SU-DHL-6 (cell line): Measurements from ENCODE around the gene NMNAT1.
"Not testable (repeated sequence)": the region's sequence is repeated elsewhere in the genome, so short reads cannot be mapped to it uniquely, and the experiment has no call there.

Source experiments
- H2AFZ ChIP-seq: fragments of 200-600 bp; sonication (generic); 2 replicates; pipeline ENCODE4 v1.6.1; 2014; ENCODE audit warnings: low read depth, mild to moderate bottlenecking, moderate library complexity, mixed read lengths, antibody characterized with exemption, low read length; ENCODE audit not compliant: severe bottlenecking
- H3F3A ChIP-seq: fragments of 200-600 bp; shearing (Covaris generic); 2 replicates; pipeline ENCODE4 v1.6.0; 2016; ENCODE audit warnings: antibody characterized with exemption, mild to moderate bottlenecking; ENCODE audit not compliant: insufficient read depth
- H3K27ac ChIP-seq: fragments of 200-600 bp; sonication (generic); 2 replicates; pipeline ENCODE4 v1.5.1; 2016; ENCODE audit warnings: low read depth, mild to moderate bottlenecking, low read length, moderate library complexity, mixed read lengths
- H3K27me3 ChIP-seq: fragments of 200-600 bp; sonication (generic), shearing (Covaris generic); 2 replicates; pipeline ENCODE4 v1.6.0; 2014; ENCODE audit warnings: mild to moderate bottlenecking, low read length
- H3K36me3 ChIP-seq: fragments of 200-600 bp; sonication (generic); 2 replicates; pipeline ENCODE4 v1.6.1; 2014; ENCODE audit warnings: mild to moderate bottlenecking, low read length, mixed read lengths
- H3K4me2 ChIP-seq: fragments of 300-600, 200-600 bp; shearing (Covaris generic), sonication (generic); 2 replicates; pipeline ENCODE4 v1.6.0; 2014; ENCODE audit warnings: low read length, low read depth, mild to moderate bottlenecking; ENCODE audit not compliant: poor library complexity, severe bottlenecking
- H3K4me3 ChIP-seq: fragments of 200-600 bp; sonication (generic); 2 replicates; pipeline ENCODE4 v1.5.1; 2014; ENCODE audit warnings: antibody characterized with exemption, low read length, mild to moderate bottlenecking, mixed read lengths; ENCODE audit not compliant: insufficient read depth, poor library complexity, severe bottlenecking
- H3K79me2 ChIP-seq: fragments of 200-600 bp; sonication (generic); 2 replicates; pipeline ENCODE4 v1.6.1; 2014; ENCODE audit warnings: mild to moderate bottlenecking, low read length, moderate library complexity; ENCODE audit not compliant: insufficient read depth
- H3K9ac ChIP-seq: fragments of 200-600 bp; sonication (generic); 2 replicates; pipeline ENCODE4 v1.7.0; 2014; ENCODE audit warnings: mild to moderate bottlenecking, low read length
- H3K9me2 ChIP-seq: fragments of 200-600 bp; sonication (generic); replicated peaks from 2 replicates; pipeline ENCODE4 v1.6.1; 2014; ENCODE audit warnings: low read length; ENCODE audit not compliant: insufficient read depth
- H3K9me3 ChIP-seq: fragments of 200-600 bp; sonication (generic); 2 replicates; pipeline ENCODE4 v1.6.1; 2014; ENCODE audit warnings: low read length, mixed read lengths; ENCODE audit not compliant: insufficient read depth
- H4K20me1 ChIP-seq: fragments of 200-600 bp; sonication (generic); 2 replicates; pipeline ENCODE4 v1.6.1; 2014; ENCODE audit warnings: low read depth, mild to moderate bottlenecking, antibody characterized with exemption, low read length, moderate library complexity, mixed read lengths
- EZH2phosphoT487 ChIP-seq: fragments of 200-600 bp; sonication (generic), shearing (Covaris generic); conservative IDR thresholded peaks from 2 replicates; pipeline ENCODE4 v1.6.1; 2018; ENCODE audit warnings: mild to moderate bottlenecking, antibody characterized with exemption, low read length, moderate library complexity, mixed read lengths
- TF ChIP-seq, protein P1 (sequence below): fragments of 200-600 bp; sonication (generic); IDR thresholded peaks from one replicate; pipeline ENCODE4 v1.5.1; 2017; ENCODE audit warnings: antibody characterized with exemption, mild to moderate bottlenecking, low read length, moderate library complexity; ENCODE audit not compliant: insufficient read depth, poor library complexity, severe bottlenecking

Gene NMNAT1

GRCh38 chr1:10014016-10014415, 70.7 kb downstream of the NMNAT1 start:
- no peaks in the 10 kb centered on the region for H3K79me2 ChIP-seq
- no peak overlapping the region for H2AFZ ChIP-seq
- H3K9me3 ChIP-seq, result no peaks in the 10 kb centered on the region
- no peak overlapping the region for H3K4me2 ChIP-seq
- H3K27me3 ChIP-seq, result no peaks in the 10 kb centered on the region
- H3K27ac ChIP-seq, result no peak overlapping the region
- H4K20me1 ChIP-seq, result no peaks in the 10 kb centered on the region
- no peaks in the 10 kb centered on the region for H3F3A ChIP-seq
- no peak overlapping the region for H3K4me3 ChIP-seq
- H3K9me2 ChIP-seq, result no peaks in the 10 kb centered on the region
- TF ChIP-seq EZH2phosphoT487, result no peak
- TF ChIP-seq, protein P1, sequence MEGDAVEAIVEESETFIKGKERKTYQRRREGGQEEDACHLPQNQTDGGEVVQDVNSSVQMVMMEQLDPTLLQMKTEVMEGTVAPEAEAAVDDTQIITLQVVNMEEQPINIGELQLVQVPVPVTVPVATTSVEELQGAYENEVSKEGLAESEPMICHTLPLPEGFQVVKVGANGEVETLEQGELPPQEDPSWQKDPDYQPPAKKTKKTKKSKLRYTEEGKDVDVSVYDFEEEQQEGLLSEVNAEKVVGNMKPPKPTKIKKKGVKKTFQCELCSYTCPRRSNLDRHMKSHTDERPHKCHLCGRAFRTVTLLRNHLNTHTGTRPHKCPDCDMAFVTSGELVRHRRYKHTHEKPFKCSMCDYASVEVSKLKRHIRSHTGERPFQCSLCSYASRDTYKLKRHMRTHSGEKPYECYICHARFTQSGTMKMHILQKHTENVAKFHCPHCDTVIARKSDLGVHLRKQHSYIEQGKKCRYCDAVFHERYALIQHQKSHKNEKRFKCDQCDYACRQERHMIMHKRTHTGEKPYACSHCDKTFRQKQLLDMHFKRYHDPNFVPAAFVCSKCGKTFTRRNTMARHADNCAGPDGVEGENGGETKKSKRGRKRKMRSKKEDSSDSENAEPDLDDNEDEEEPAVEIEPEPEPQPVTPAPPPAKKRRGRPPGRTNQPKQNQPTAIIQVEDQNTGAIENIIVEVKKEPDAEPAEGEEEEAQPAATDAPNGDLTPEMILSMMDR, result no peak
- no peak overlapping the region for H3K9ac ChIP-seq
- H3K36me3 ChIP-seq, result no peaks in the 10 kb centered on the region

DNA sequence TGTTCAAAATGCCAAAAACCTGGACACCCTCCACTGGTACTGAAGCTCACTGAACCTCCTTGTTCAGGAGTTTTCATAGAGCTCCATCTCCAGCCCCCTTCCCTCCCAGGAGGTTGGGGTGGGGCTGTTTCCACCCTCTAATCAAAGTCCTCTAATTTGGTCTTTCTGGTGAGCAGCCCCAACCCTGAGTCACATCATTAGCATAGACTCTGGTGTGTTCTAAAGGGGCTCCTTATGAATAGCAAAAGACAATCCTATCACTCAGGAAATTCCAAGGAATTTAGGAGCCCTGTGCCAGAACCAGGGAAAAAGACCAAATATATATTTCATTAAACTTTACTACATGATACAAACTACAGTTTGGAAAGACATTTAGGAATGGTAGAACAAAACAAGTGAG, 76.3 kb downstream of the NMNAT1 start:
- H3K79me2 ChIP-seq, result no peaks in the 10 kb centered on the region
- H3K36me3 ChIP-seq, result no peaks in the 10 kb centered on the region
- H3K9me3 ChIP-seq, result no peaks in the 10 kb centered on the region
- no peak overlapping the region for H3K4me2 ChIP-seq
- H2AFZ ChIP-seq, result no peak overlapping the region
- no peaks in the 10 kb centered on the region for H3K9me2 ChIP-seq
- H3K4me3 ChIP-seq, result no peak overlapping the region
- no peaks in the 10 kb centered on the region for H4K20me1 ChIP-seq
- H3F3A ChIP-seq, result no peaks in the 10 kb centered on the region
- H3K9ac ChIP-seq, result no peak overlapping the region
- H3K27ac ChIP-seq, result no peak overlapping the region
- TF ChIP-seq, protein P1, result no peak
- TF ChIP-seq EZH2phosphoT487, result no peak
- H3K27me3 ChIP-seq, result no peaks in the 10 kb centered on the region

DNA sequence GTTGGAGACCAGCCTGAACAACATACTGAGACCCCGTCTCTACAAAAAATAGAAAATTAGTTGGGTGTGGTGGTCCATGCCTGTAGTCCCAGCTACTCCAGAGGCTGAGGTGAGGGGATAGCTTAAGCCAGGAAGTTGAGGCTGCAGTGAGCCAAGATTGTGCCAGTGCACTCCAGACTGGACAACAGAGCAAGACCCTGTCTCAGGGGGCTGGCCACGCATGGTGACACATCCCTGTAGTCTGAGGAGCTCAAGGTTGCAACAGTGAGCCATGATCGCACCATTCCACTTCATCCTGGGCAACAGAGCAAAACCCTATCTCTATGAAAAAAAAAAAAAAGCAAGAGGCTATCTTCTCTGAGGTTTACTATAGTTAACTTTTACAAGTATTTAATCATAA, 76.8 kb downstream of the NMNAT1 start:
- Histone ChIP-seq H3K36me3 (no peaks in the 10 kb centered on the region), H3K9ac (no peak overlapping the region), H2AFZ (no peak overlapping the region), H3K9me3 (no peaks in the 10 kb centered on the region), H3K4me3 (no peak overlapping the region), H3K27me3 (no peaks in the 10 kb centered on the region), H4K20me1 (no peaks in the 10 kb centered on the region), H3K79me2 (no peaks in the 10 kb centered on the region), H3K4me2 (no peak overlapping the region), H3F3A (no peaks in the 10 kb centered on the region), H3K27ac (no peak overlapping the region), H3K9me2 (no peaks in the 10 kb centered on the region)
- no peak for TF ChIP-seq EZH2phosphoT487
- TF ChIP-seq, protein P1, result no peak

DNA sequence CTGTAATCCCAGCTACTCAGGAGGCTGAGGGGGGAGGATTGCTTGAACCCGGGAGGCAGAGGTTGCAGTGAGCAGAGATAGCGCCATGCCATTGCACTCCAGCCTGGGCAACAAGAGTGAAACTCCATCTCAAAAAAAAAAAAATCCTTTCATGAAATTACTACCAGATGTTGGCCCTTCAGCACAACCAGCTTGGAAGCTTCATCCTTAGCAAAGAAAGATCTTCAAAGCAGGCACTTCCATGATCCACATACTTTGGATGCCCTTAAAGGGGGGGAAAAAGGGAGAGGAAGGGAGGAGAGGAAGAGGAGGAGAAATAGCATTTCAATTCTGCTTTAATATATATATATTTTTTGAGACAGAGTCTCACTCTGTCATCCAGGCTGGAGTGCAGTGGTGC, 77.4 kb downstream of the NMNAT1 start:
- H4K20me1 ChIP-seq, H3F3A ChIP-seq, H3K4me2 ChIP-seq, H2AFZ ChIP-seq, H3K9ac ChIP-seq, H3K9me2 ChIP-seq, H3K4me3 ChIP-seq, H3K9me3 ChIP-seq, H3K36me3 ChIP-seq, H3K27ac ChIP-seq, H3K79me2 ChIP-seq, H3K27me3 ChIP-seq: not testable (repeated sequence)

GRCh38 chr1:10021992-10022391, 78.7 kb downstream of the NMNAT1 start:
- H3K4me3 ChIP-seq, H3K27me3 ChIP-seq, H2AFZ ChIP-seq, H3K9me3 ChIP-seq, H4K20me1 ChIP-seq, H3K27ac ChIP-seq, H3K4me2 ChIP-seq, H3F3A ChIP-seq, H3K9me2 ChIP-seq, H3K79me2 ChIP-seq, H3K9ac ChIP-seq, H3K36me3 ChIP-seq: not testable (repeated sequence)
